SK-N-MC (cell line): ENCODE results near the gene PYCR2.

Experiments
- DNase-seq: peaks from one replicate; pipeline ENCODE4 v3.0.0-alpha.2; 2011; ENCODE audit warnings: low read depth, low spot score
- H3K27ac ChIP-seq: fragments of 200-600 bp; sonication (generic); 2 replicates; pipeline ENCODE4 v1.5.1; 2016; ENCODE audit warnings: mixed run types
- H3K36me3 ChIP-seq: fragments of 200-600 bp; sonication (generic); 2 replicates; pipeline ENCODE4 v1.6.1; 2017; ENCODE audit warnings: antibody characterized with exemption, low read length, mixed read lengths; ENCODE audit not compliant: insufficient read depth
- H3K4me3 ChIP-seq: fragments of 200-600 bp; sonication (generic); 2 replicates; pipeline ENCODE4 v1.5.1; 2016
- H3K9ac ChIP-seq: fragments of 200-600 bp; sonication (generic); 2 replicates; pipeline ENCODE4 v1.8.0; 2017; ENCODE audit warnings: mixed run types, mixed read lengths; ENCODE audit not compliant: insufficient read length
- H3K9me3 ChIP-seq: fragments of 200-600 bp; sonication (generic); 2 replicates; pipeline ENCODE4 v1.6.1; 2017; ENCODE audit warnings: low read depth, mild to moderate bottlenecking, antibody characterized with exemption, low read length, moderate library complexity, mixed read lengths
- EZH2 ChIP-seq: fragments of 200-600 bp; sonication (generic); IDR thresholded peaks from one replicate; pipeline ENCODE4 v1.6.1; 2017; ENCODE audit warnings: antibody characterized with exemption
- FOXP2 ChIP-seq: optimal IDR thresholded peaks from 2 replicates; pipeline ENCODE3; 2011; ENCODE audit warnings: mild to moderate bottlenecking, moderate library complexity; ENCODE audit not compliant: insufficient read depth; ENCODE audit errors: extremely low read length, control extremely low read depth
- POLR2AphosphoS5 ChIP-seq: IDR thresholded peaks from 2 replicates; pipeline ENCODE4 v1.6.1; 2012; ENCODE audit warnings: mild to moderate bottlenecking, low read depth, low read length, borderline replicate concordance

PYCR2 gene

GRCh38 chr1:225872075-225872430 lies 52.0 kb downstream of the PYCR2 start:
- no peak overlapping the region for H3K9ac ChIP-seq
- H3K4me3 ChIP-seq = no peak overlapping the region
- no peak for TF ChIP-seq EZH2
- TF ChIP-seq POLR2AphosphoS5 = no peak
- TF ChIP-seq FOXP2 = no peak
- no peak for DNase-seq
- H3K27ac ChIP-seq = no peak overlapping the region
- no peaks in the 10 kb centered on the region for H3K9me3 ChIP-seq
- H3K36me3 ChIP-seq = no peaks in the 10 kb centered on the region

GRCh38 chr1:225871359-225872074 lies 52.5 kb downstream of the PYCR2 start:
- no peak overlapping the region for H3K27ac ChIP-seq
- no peaks in the 10 kb centered on the region for H3K9me3 ChIP-seq
- no peak for TF ChIP-seq POLR2AphosphoS5
- no peak for TF ChIP-seq FOXP2
- no peak for TF ChIP-seq EZH2
- H3K36me3 ChIP-seq = no peaks in the 10 kb centered on the region
- DNase-seq = no peak
- no peak overlapping the region for H3K4me3 ChIP-seq
- no peak overlapping the region for H3K9ac ChIP-seq

- TF ChIP-seq EZH2 (no peak), POLR2AphosphoS5 (no peak), FOXP2 (no peak)
- H3K9me3 ChIP-seq = no peaks in the 10 kb centered on the region
- H3K36me3 ChIP-seq = no peaks in the 10 kb centered on the region
- no peak overlapping the region for H3K4me3 ChIP-seq
- no peak for DNase-seq
- no peak overlapping the region for H3K27ac ChIP-seq
- no peak overlapping the region for H3K9ac ChIP-seq
Observed at GRCh38 chr1:225870911-225871310, 53.1 kb downstream of the PYCR2 start.
